Measurements from ENCODE around the gene CCL25.

DNA sequence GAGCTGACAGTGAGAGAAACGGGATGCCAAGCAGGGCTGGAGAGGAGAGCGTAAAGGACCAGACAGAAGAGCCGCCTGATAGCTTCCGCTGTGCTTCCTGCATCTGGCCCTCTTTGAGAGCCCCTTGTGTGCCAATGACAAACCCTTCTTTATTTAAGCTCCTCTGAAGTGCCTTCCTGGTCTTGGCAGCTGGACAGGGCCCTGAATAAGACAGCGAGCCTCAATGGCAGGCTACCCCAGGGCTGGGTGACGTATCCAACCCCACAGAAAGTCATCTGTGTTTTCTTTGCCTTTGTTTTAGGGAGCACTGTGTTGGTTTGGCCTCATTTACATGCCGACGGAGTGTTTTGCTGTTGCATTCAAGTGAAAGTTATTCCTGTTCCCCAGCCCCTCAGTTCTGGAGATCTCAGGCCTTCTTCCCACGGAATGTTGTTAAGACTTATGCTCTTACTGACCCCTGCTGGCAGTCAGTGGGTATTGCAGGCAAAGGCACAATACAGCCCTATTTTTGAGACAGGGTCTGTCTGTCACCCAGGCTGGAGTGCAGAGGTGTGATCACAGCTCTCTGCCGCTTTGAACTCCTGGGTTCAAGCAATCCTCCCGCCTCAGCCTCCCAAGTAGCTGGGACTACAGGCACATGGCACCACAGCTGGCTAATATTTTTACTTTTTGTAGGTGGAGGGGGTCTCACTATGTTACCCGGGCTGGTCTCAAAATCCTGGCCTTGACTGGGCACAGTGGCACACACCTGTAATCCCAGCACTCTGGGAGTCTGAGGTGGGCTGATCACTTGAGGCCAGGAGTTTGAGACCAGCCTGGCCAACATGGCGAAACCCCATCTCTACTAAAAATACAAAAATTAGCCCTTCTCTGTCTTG, 16.8 kb downstream of the CCL25 start:
- no peak for TF ChIP-seq POLR2A (IDR thresholded peaks at IDR 0.05)
- TF ChIP-seq, protein P1, sequence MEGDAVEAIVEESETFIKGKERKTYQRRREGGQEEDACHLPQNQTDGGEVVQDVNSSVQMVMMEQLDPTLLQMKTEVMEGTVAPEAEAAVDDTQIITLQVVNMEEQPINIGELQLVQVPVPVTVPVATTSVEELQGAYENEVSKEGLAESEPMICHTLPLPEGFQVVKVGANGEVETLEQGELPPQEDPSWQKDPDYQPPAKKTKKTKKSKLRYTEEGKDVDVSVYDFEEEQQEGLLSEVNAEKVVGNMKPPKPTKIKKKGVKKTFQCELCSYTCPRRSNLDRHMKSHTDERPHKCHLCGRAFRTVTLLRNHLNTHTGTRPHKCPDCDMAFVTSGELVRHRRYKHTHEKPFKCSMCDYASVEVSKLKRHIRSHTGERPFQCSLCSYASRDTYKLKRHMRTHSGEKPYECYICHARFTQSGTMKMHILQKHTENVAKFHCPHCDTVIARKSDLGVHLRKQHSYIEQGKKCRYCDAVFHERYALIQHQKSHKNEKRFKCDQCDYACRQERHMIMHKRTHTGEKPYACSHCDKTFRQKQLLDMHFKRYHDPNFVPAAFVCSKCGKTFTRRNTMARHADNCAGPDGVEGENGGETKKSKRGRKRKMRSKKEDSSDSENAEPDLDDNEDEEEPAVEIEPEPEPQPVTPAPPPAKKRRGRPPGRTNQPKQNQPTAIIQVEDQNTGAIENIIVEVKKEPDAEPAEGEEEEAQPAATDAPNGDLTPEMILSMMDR (IDR thresholded peaks at IDR 0.05) = peak in 1 of 4 experiments; percentile 14

Data from uterus (tissue), 2 donors.